NCI-H146 (cell line): ENCODE measurements around the gene IL1RAPL2.

ENCODE experiments used
- DNase-seq: peaks from one replicate; lab custom pipeline; 2025; lab: John Stamatoyannopoulos, UW

The IL1RAPL2 gene

GRCh38 chrX:105269386-105269785 lies 703.4 kb downstream of the IL1RAPL2 start:
- DNase-seq: no peak

- DNase-seq: no peak
Observed at GRCh38 chrX:105273326-105273725, 707.3 kb downstream of the IL1RAPL2 start.

- no peak for DNase-seq
Observed at GRCh38 chrX:105274091-105274490, 708.1 kb downstream of the IL1RAPL2 start.

- DNase-seq: no peak
Observed at GRCh38 chrX:105277132-105277531, 711.1 kb downstream of the IL1RAPL2 start.

GRCh38 chrX:105282077-105282476 lies 716.1 kb downstream of the IL1RAPL2 start:
- no peak for DNase-seq

- DNase-seq: no peak
Observed at GRCh38 chrX:105297041-105297440, 731.0 kb downstream of the IL1RAPL2 start.

GRCh38 chrX:105299286-105299685 lies 733.3 kb downstream of the IL1RAPL2 start:
- DNase-seq: no peak

GRCh38 chrX:105302246-105302645 lies 736.2 kb downstream of the IL1RAPL2 start:
- no peak for DNase-seq

- DNase-seq: no peak
Observed at GRCh38 chrX:105307762-105308161, 741.8 kb downstream of the IL1RAPL2 start.

GRCh38 chrX:105313596-105313995 lies 747.6 kb downstream of the IL1RAPL2 start:
- no peak for DNase-seq

- no peak for DNase-seq
Observed at GRCh38 chrX:105314458-105314857, 748.5 kb downstream of the IL1RAPL2 start.

GRCh38 chrX:105315248-105315647 lies 749.2 kb downstream of the IL1RAPL2 start:
- no peak for DNase-seq

GRCh38 chrX:105317117-105317516 lies 751.1 kb downstream of the IL1RAPL2 start:
- no peak for DNase-seq

GRCh38 chrX:105323928-105324327 lies 757.9 kb downstream of the IL1RAPL2 start:
- DNase-seq: no peak

- no peak for DNase-seq
Observed at GRCh38 chrX:105328773-105329172, 762.8 kb downstream of the IL1RAPL2 start.

GRCh38 chrX:105331244-105331643 lies 765.2 kb downstream of the IL1RAPL2 start:
- no peak for DNase-seq

- DNase-seq: no peak
Observed at GRCh38 chrX:105347373-105347772, 781.4 kb downstream of the IL1RAPL2 start.

- DNase-seq: no peak
Observed at GRCh38 chrX:105349476-105349875, 783.5 kb downstream of the IL1RAPL2 start.

GRCh38 chrX:105375816-105376215 lies 809.8 kb downstream of the IL1RAPL2 start:
- DNase-seq: no peak

GRCh38 chrX:105424729-105425128 lies 858.7 kb downstream of the IL1RAPL2 start:
- no peak for DNase-seq

GRCh38 chrX:105451401-105451800 lies 885.4 kb downstream of the IL1RAPL2 start:
- no peak for DNase-seq

GRCh38 chrX:105458846-105459245 lies 892.8 kb downstream of the IL1RAPL2 start:
- no peak for DNase-seq

GRCh38 chrX:105460376-105460775 lies 894.4 kb downstream of the IL1RAPL2 start:
- DNase-seq: no peak

GRCh38 chrX:105461016-105461415 lies 895.0 kb downstream of the IL1RAPL2 start:
- DNase-seq: no peak

GRCh38 chrX:105462186-105462585 lies 896.2 kb downstream of the IL1RAPL2 start:
- no peak for DNase-seq
